Measurements from ENCODE around the gene MRPL39. TPM values are rescaled to one million over a fixed set of nuclear protein-coding genes. Genes with fewer than 3 reads are reported as not detected.

The MRPL39 gene
- total and polyA plus RNA-seq, 9 of the 15 experiments (the other 6 are each of a cell fraction or from before 2014, with no cell fraction given), result 65.4 to 247 (median 105) TPM

DNA sequence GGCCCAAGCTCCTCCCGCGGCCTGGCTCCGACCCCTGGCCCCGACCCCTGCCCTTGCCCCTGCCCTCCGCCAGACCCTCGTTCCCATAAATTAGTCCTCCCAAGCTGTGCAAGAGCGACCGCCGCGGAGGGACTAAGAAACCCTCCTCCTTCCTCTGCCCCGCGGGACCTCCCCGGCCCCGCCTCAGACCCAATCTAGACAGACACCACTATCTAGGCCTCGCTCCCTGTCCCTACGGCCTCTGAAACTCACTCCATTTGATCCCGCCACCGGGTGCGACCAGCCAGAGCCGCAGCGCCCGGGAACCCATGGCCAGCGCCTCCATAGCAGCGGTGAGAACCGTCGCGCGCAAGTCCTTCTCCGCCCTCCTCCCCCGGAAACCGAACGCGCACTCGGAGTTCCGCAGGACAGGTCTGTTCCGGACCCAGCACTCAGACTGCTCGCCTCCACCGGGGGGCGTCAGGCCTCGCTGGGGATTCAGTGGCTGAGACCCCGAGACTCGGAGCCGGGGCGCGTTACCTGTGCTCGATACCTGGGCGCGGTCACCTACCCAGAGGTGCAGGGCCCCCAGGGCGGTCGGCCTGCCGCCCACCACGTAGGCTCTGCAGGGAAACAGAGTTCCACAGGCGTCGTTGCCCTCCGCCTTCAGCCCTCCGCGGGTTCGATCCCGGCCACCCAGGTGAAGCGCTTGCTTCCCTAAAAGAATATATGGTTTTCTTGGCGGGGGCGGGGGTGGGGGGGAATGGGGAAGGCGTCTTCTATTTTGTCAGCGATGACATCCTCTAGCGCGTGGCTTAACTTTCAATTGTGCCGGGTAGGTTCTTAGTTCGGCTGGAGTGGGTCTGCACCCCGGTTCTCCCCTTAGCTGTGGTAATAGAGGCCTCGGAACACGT lies at the start of gene MRPL39 (continued):
- TF ChIP-seq, protein P1, sequence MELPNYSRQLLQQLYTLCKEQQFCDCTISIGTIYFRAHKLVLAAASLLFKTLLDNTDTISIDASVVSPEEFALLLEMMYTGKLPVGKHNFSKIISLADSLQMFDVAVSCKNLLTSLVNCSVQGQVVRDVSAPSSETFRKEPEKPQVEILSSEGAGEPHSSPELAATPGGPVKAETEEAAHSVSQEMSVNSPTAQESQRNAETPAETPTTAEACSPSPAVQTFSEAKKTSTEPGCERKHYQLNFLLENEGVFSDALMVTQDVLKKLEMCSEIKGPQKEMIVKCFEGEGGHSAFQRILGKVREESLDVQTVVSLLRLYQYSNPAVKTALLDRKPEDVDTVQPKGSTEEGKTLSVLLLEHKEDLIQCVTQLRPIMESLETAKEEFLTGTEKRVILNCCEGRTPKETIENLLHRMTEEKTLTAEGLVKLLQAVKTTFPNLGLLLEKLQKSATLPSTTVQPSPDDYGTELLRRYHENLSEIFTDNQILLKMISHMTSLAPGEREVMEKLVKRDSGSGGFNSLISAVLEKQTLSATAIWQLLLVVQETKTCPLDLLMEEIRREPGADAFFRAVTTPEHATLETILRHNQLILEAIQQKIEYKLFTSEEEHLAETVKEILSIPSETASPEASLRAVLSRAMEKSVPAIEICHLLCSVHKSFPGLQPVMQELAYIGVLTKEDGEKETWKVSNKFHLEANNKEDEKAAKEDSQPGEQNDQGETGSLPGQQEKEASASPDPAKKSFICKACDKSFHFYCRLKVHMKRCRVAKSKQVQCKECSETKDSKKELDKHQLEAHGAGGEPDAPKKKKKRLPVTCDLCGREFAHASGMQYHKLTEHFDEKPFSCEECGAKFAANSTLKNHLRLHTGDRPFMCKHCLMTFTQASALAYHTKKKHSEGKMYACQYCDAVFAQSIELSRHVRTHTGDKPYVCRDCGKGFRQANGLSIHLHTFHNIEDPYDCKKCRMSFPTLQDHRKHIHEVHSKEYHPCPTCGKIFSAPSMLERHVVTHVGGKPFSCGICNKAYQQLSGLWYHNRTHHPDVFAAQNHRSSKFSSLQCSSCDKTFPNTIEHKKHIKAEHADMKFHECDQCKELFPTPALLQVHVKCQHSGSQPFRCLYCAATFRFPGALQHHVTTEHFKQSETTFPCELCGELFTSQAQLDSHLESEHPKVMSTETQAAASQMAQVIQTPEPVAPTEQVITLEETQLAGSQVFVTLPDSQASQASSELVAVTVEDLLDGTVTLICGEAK (IDR thresholded peaks at IDR 0.05), result peak; percentile 93
- TF ChIP-seq, protein P1 (CRISPR knock-in tag; IDR thresholded peaks at IDR 0.05), result no peak
- TF ChIP-seq MEF2D (tag; conservative IDR thresholded peaks at IDR 0.05; ENCODE audit: low read depth), result no peak
- TF ChIP-seq NCOA2 (IDR thresholded peaks at IDR 0.05; ENCODE audit: partially characterized antibody in 2 of 2), result no peak
- TF ChIP-seq TBP (optimal IDR thresholded peaks at IDR 0.05; ENCODE audit: low read depth, low read length), result peak; percentile 97
- TF ChIP-seq ZNF764 (CRISPR knock-in tag; IDR thresholded peaks at IDR 0.05; ENCODE audit: low read depth), result peak; percentile 75
- TF ChIP-seq ZNF384 (IDR thresholded peaks at IDR 0.05; ENCODE audit: low read depth, low read length), result peak; percentile 64; the same call in 1 of the 2 replicates
- no peak for TF ChIP-seq PHTF2 (CRISPR knock-in tag; IDR thresholded peaks at IDR 0.05)
- TF ChIP-seq, protein P2, sequence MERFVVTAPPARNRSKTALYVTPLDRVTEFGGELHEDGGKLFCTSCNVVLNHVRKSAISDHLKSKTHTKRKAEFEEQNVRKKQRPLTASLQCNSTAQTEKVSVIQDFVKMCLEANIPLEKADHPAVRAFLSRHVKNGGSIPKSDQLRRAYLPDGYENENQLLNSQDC (CRISPR knock-in tag; IDR thresholded peaks at IDR 0.05), result 0 out of 2 replicates have a peak, but pooled peaks have one; percentile 27
- no peak for TF ChIP-seq ZNF174 (CRISPR knock-in tag; IDR thresholded peaks at IDR 0.05)
- peak; percentile 46 to 74; a peak in 2 of 4 replicates for TF ChIP-seq ARNT (IDR thresholded peaks at IDR 0.05)
- TF ChIP-seq, protein P3, sequence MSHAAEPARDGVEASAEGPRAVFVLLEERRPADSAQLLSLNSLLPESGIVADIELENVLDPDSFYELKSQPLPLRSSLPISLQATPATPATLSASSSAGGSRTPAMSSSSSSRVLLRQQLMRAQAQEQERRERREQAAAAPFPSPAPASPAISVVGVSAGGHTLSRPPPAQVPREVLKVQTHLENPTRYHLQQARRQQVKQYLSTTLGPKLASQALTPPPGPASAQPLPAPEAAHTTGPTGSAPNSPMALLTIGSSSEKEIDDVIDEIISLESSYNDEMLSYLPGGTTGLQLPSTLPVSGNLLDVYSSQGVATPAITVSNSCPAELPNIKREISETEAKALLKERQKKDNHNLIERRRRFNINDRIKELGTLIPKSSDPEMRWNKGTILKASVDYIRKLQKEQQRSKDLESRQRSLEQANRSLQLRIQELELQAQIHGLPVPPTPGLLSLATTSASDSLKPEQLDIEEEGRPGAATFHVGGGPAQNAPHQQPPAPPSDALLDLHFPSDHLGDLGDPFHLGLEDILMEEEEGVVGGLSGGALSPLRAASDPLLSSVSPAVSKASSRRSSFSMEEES (CRISPR knock-in tag; IDR thresholded peaks at IDR 0.05), result no peak
- TF ChIP-seq NCOA1 (IDR thresholded peaks at IDR 0.05; ENCODE audit: low read depth), result peak; percentile 97
- TF ChIP-seq POLR2B (IDR thresholded peaks at IDR 0.05; ENCODE audit: low read depth, partially characterized antibody), result peak; percentile 95
- TF ChIP-seq ZSCAN32 (CRISPR knock-in tag; IDR thresholded peaks at IDR 0.05), result no peak
- no peak; the same call in 1 of the 2 replicates for TF ChIP-seq NR4A1 (CRISPR knock-in tag; IDR thresholded peaks at IDR 0.05)
- peak; percentile 68; the same call in 1 of the 2 replicates for TF ChIP-seq NR4A1 (tag; IDR thresholded peaks at IDR 0.05)
- TF ChIP-seq ZBTB17 (CRISPR knock-in tag; IDR thresholded peaks at IDR 0.05), result peak; percentile 99
